HepG2 (cell line): ENCODE results near the gene ZNF618. TPM values are rescaled to one million over a fixed set of nuclear protein-coding genes. Genes with fewer than 3 reads are reported as not detected.

ENCODE experiments used
- ATAC-seq: fragments of 200-7000 bp; cut with Tn5 transposase; 3 replicates; pipeline ENCODE4 v1.9.1; 2020; ENCODE audit warnings: mild to moderate bottlenecking, moderate library complexity
- BruUV-seq: library from RNA; stranded (reverse); fragments of 400-500 nt; replicated peaks from 2 replicates; lab custom pipeline; 2021; lab: Mats Ljungman, UMichigan
- CTCF ChIA-PET: fragments of 300-600 bp; formaldehyde crosslinking; extraction: SDS; loops from one replicate; lab custom pipeline; 2021; ENCODE audit warnings: low total read pairs, inconsistent platforms, low intra/inter-chr PET ratio; lab: Yijun Ruan, JAX
- POLR2A ChIA-PET: fragments of 350-600 bp; sonication (Branson Sonifier 250); formaldehyde crosslinking; loops from one replicate; lab custom pipeline; 2020; ENCODE audit warnings: antibody characterized with exemption, inconsistent platforms; lab: Yijun Ruan, JAX
- DNase-seq: peaks from one replicate; pipeline ENCODE4 v3.0.0-alpha.2; 2015; ENCODE audit warnings: low spot score
- FAIRE-seq: peaks from 3 replicates; lab custom pipeline; 2011; peaks lifted over from hg19 to GRCh38; lab: Jason Lieb, UNC
- H2AFZ ChIP-seq: one replicate; pipeline ENCODE4 v1.6.1; 2011; ENCODE audit warnings: low read length, inconsistent platforms
- H3K27ac ChIP-seq: fragments of 300-600 bp; 3 replicates; pipeline ENCODE4 v1.8.0; 2011; ENCODE audit warnings: mixed run types, mild to moderate bottlenecking, mixed read lengths, low read length, inconsistent platforms; ENCODE audit not compliant: insufficient read depth; ENCODE audit errors: extremely low read length
- H3K27me3 ChIP-seq, 2 experiments: fragments of 200-600 bp in 1 of 2; 2 replicates in 1 of 2; 3 replicates in 1 of 2; pipeline versions ENCODE4 v1.6.0 to v1.8.0; 2011; ENCODE audit warnings: low read length in 2 of 2, mild to moderate bottlenecking in 2 of 2, moderate library complexity in 2 of 2, inconsistent platforms in 1 of 2; ENCODE audit not compliant: insufficient read depth in 2 of 2, control insufficient read depth in 1 of 2
- H3K36me3 ChIP-seq, 2 experiments: fragments of 200-600 bp in 1 of 2; replicated peaks in 1 of 2; 2 replicates in 1 of 2; 3 replicates in 1 of 2; pipeline versions ENCODE4 v1.5.1 to v1.8.0; 2011; ENCODE audit warnings: low read length in 2 of 2, inconsistent platforms in 1 of 2; ENCODE audit not compliant: insufficient read depth in 2 of 2, control insufficient read depth in 1 of 2
- H3K4me1 ChIP-seq: 2 replicates; pipeline ENCODE4 v1.5.1; 2012; ENCODE audit warnings: low read length, inconsistent platforms; ENCODE audit not compliant: insufficient read depth
- H3K4me2 ChIP-seq: 2 replicates; pipeline ENCODE4 v1.6.0; 2011; ENCODE audit warnings: low read depth, low read length, inconsistent platforms
- H3K4me3 ChIP-seq, 3 experiments: fragments of 200-600 bp in 1 of 3; sonication (generic), shearing (Covaris generic) in 1 of 3; replicated peaks in 1 of 3; 2 replicates each; pipeline ENCODE4 v1.5.1; 2011 to 2016; ENCODE audit warnings: low read length in 3 of 3, inconsistent platforms in 2 of 3, low read depth in 2 of 3, mild to moderate bottlenecking in 2 of 3, control low read depth in 1 of 3, mixed read lengths in 1 of 3; ENCODE audit not compliant: insufficient read depth in 1 of 3
- H3K79me2 ChIP-seq: one replicate; pipeline ENCODE4 v1.6.1; 2011; ENCODE audit warnings: low read length, inconsistent platforms; ENCODE audit not compliant: insufficient read depth
- H3K9ac ChIP-seq: 2 replicates; pipeline ENCODE4 v1.6.0; 2011; ENCODE audit warnings: mild to moderate bottlenecking, low read depth, low read length, inconsistent platforms; ENCODE audit not compliant: insufficient read depth
- H3K9me3 ChIP-seq: 2 replicates; pipeline ENCODE4 v1.5.1; 2012; ENCODE audit warnings: mild to moderate bottlenecking, low read length
- H4K20me1 ChIP-seq: 2 replicates; pipeline ENCODE4 v1.6.0; 2011; ENCODE audit warnings: inconsistent platforms, mild to moderate bottlenecking, low read length, moderate library complexity; ENCODE audit not compliant: insufficient read depth
- ETV5 ChIP-seq: IDR thresholded peaks from 2 replicates; pipeline ENCODE4 v1.6.1; 2018; ENCODE audit warnings: missing biosample characterization, missing genetic modification reagents, inconsistent platforms, borderline replicate concordance
- RBFOX2 ChIP-seq: fragments of 200-400 bp; formaldehyde crosslinking; IDR thresholded peaks from 2 replicates; pipeline ENCODE4 v1.6.1; 2017; ENCODE audit warnings: low read depth, mild to moderate bottlenecking, low read length
- ZNF20 ChIP-seq: sonication (generic); formaldehyde crosslinking; IDR thresholded peaks from 2 replicates; pipeline ENCODE4 v1.4.0; 2020; ENCODE audit warnings: mild to moderate bottlenecking, moderate library complexity, missing genetic modification reagents
- ZNF343 ChIP-seq: sonication (generic); formaldehyde crosslinking; IDR thresholded peaks from 2 replicates; pipeline ENCODE4 v1.4.0; 2020; ENCODE audit warnings: mild to moderate bottlenecking, missing genetic modification reagents
- WGBS: methylation state at CpG from one replicate; pipeline ENCODE4 v1.1.6; 2017; ENCODE audit warnings: low lambda C conversion rate; 5-methylcytosine and 5-hydroxymethylcytosine counted together
- in situ Hi-C: cut with HindIII; loops from 2 replicates; pipeline ENCODE4 v1.10.0; 2017; ENCODE audit warnings: low pct_unique_long_range_greater_than_20kb; ENCODE audit not compliant: extremely low pct_ligation_motif_present
- intact Hi-C: fragments of 100-400 bp; cut with micrococcal nuclease; formaldehyde crosslinking; loops from one replicate; pipeline ENCODE4 v1.10.0; 2022; ENCODE audit not compliant: unreplicated experiment
- polyA plus RNA-seq, 8 experiments: library from polyadenylated mRNA; depleted of rRNA in 3 of 8; stranded (reverse) in 7 of 8; unstranded in 1 of 8; fragments of >200 nt; fragmentation: Illumina TruSeq in 4 of 8; extraction: Trizol in 4 of 8; gene quantifications; 2 replicates each; pipeline versions ENCODE4 v1.2.1 to v1.2.3, GENCODE V29; 2011 to 2016; ENCODE audit warnings: low read depth in 4 of 8, missing spikeins in 1 of 8, mixed read lengths in 1 of 8; ENCODE audit not compliant: insufficient read depth in 1 of 8
- total RNA-seq, 5 experiments: library from RNA; depleted of rRNA; stranded (reverse); fragments of >200 nt; fragmentation: Illumina TruSeq; extraction: Trizol; gene quantifications; 2 replicates each; pipeline ENCODE4 v1.2.3, GENCODE V29; 2016; ENCODE audit warnings: low read depth in 1 of 5
- TF ChIP-seq, protein P1 (sequence below): sonication (generic); formaldehyde crosslinking; IDR thresholded peaks from 2 replicates; pipeline ENCODE4 v1.5.0; 2020; ENCODE audit warnings: missing genetic modification reagents

The ZNF618 gene
- total and polyA plus RNA-seq, 2 of the 13 experiments (the other 11 are each of a cell fraction or from before 2014, with no cell fraction given), result 0.07 TPM

GRCh38 chr9:114031948-114032840 is 156.1 kb downstream of the ZNF618 start:
- H3K79me2 ChIP-seq, result no peaks in the 10 kb centered on the region
- no peak overlapping the region for H2AFZ ChIP-seq
- H3K27ac ChIP-seq, result no peak overlapping the region
- intact Hi-C loops, result no loop called here
- TF ChIP-seq ZNF20 (CRISPR knock-in tag) (no peak), ZNF343 (CRISPR knock-in tag) (no peak), ETV5 (CRISPR knock-in tag) (no peak), RBFOX2 (no peak)
- TF ChIP-seq, protein P1, sequence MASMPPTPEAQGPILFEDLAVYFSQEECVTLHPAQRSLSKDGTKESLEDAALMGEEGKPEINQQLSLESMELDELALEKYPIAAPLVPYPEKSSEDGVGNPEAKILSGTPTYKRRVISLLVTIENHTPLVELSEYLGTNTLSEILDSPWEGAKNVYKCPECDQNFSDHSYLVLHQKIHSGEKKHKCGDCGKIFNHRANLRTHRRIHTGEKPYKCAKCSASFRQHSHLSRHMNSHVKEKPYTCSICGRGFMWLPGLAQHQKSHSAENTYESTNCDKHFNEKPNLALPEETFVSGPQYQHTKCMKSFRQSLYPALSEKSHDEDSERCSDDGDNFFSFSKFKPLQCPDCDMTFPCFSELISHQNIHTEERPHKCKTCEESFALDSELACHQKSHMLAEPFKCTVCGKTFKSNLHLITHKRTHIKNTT (CRISPR knock-in tag), result no peak
- DNase-seq (no peak), FAIRE-seq (no peak), ATAC-seq (no peak)
- H3K36me3 ChIP-seq, result no peaks in the 10 kb centered on the region
- no peak overlapping the region for H3K9ac ChIP-seq
- BruUV-seq, result no TSS peak
- 82% methylated on average over 14 of the region's 19 CpGs for WGBS
- H3K27me3 ChIP-seq, result peaks cover 1 to 41% of the 10 kb centered on the region in 2 experiments; a peak in 4 of 5 replicates
- H3K4me2 ChIP-seq, result no peak overlapping the region
- no peaks in the 10 kb centered on the region for H3K9me3 ChIP-seq
- no peak overlapping the region for H3K4me3 ChIP-seq
- POLR2A ChIA-PET, result no interaction called here
- no peaks in the 10 kb centered on the region for H3K4me1 ChIP-seq
- in situ Hi-C loops, result loop anchor here (25.0 kb wide), 1 partner anchor 295 kb away; no protein-coding TSS in a partner anchor
- H4K20me1 ChIP-seq, result no peaks in the 10 kb centered on the region
- CTCF ChIA-PET, result no interaction called here
